ENCODE measurements around the gene AACS. TPM values are rescaled to one million over a fixed set of nuclear protein-coding genes. Genes with fewer than 3 reads are reported as not detected.

The AACS gene
- total and polyA plus RNA-seq, 2 of the 8 experiments (the other 6 are each of a cell fraction or from before 2014, with no cell fraction given), result 51.9 to 52.4 TPM

DNA sequence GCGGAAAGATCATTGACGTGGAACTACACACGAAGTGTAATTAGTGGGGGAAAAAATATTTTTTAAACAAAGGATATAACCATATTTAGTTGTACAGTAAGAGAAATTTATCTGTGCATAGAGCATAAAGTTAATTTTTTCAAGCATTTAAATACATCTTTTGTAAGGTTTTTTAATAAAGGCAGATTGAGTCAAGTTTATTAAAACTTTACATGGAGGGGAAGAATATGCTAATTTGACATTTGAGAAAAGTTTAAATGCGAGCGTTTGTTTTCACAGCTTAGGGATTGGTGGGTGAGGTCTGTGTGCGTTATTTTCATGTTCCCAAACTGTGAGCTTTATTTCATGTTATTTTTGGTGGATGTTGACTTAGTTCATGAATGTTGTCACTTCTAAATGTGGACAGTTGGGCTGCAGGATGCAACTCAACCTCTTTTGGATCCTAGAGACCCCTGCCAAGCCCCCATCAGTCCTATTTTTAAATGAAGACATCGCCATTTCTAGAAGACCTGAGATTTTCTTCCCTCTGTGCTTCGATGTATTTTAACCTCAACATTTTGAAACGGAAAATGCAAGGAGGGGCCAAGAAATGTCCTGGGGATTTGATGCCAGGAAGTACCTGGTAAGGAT lies 39.5 kb upstream of the AACS start:
- no peak overlapping the region for H3K4ac ChIP-seq (replicated peaks; ENCODE audit: insufficient read length, low read depth, low read length)
- no peaks in the 10 kb centered on the region for H3K4me1 ChIP-seq (replicated peaks in 1 of 4; ENCODE audit: control insufficient read depth in 3 of 4, insufficient read depth in 4 of 4, low read length in 3 of 4)
- POLR2A ChIA-PET (ENCODE audit: partially characterized antibody), result no interaction called here
- TF ChIP-seq HDAC6 (IDR thresholded peaks at IDR 0.05; ENCODE audit: low read depth, low read length) (no peak), CBX5 (IDR thresholded peaks at IDR 0.05; ENCODE audit: low read depth, low read length) (no peak), BCL11A (IDR thresholded peaks at IDR 0.05; ENCODE audit: low read depth in 2 of 2, low read length in 2 of 2) (no peak), SP4 (IDR thresholded peaks at IDR 0.05; ENCODE audit: low read length) (no peak), EZH2 (IDR thresholded peaks at IDR 0.05; ENCODE audit: low read depth, low read length, severe bottlenecking) (no peak), SIN3A (conservative IDR thresholded peaks at IDR 0.05 in 1 of 2, IDR thresholded peaks at IDR 0.05 in 1 of 2; ENCODE audit: low read depth in 1 of 2, low read length in 2 of 2) (no peak), KDM4A (IDR thresholded peaks at IDR 0.05; ENCODE audit: low read depth, low read length, severe bottlenecking) (no peak), CEBPB (IDR thresholded peaks at IDR 0.05; ENCODE audit: low read depth, low read length) (no peak), ASH2L (IDR thresholded peaks at IDR 0.05; ENCODE audit: low read length) (no peak)
- TF ChIP-seq, protein P1, sequence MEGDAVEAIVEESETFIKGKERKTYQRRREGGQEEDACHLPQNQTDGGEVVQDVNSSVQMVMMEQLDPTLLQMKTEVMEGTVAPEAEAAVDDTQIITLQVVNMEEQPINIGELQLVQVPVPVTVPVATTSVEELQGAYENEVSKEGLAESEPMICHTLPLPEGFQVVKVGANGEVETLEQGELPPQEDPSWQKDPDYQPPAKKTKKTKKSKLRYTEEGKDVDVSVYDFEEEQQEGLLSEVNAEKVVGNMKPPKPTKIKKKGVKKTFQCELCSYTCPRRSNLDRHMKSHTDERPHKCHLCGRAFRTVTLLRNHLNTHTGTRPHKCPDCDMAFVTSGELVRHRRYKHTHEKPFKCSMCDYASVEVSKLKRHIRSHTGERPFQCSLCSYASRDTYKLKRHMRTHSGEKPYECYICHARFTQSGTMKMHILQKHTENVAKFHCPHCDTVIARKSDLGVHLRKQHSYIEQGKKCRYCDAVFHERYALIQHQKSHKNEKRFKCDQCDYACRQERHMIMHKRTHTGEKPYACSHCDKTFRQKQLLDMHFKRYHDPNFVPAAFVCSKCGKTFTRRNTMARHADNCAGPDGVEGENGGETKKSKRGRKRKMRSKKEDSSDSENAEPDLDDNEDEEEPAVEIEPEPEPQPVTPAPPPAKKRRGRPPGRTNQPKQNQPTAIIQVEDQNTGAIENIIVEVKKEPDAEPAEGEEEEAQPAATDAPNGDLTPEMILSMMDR (IDR thresholded peaks at IDR 0.05; ENCODE audit: control extremely low read depth in 1 of 3, insufficient read depth in 1 of 3, low read depth in 1 of 3, low read length in 3 of 3), result no peak
- TF ChIP-seq, protein P2, sequence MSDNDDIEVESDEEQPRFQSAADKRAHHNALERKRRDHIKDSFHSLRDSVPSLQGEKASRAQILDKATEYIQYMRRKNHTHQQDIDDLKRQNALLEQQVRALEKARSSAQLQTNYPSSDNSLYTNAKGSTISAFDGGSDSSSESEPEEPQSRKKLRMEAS (IDR thresholded peaks at IDR 0.05), result no peak

More for the DNA sequence above, 39.5 kb upstream of the AACS start:
- Histone ChIP-seq H2BK15ac (ENCODE audit: low read length) (no peak overlapping the region), H3K23me2 (ENCODE audit: low read depth, low read length) (no peaks in the 10 kb centered on the region), H3K9ac (replicated peaks in 1 of 4; ENCODE audit: extremely low read depth in 1 of 4, low read depth in 3 of 4, low read length in 3 of 4) (no peak overlapping the region), H3K27ac (ENCODE audit: low read depth, low read length) (no peak overlapping the region), H3K79me2 (ENCODE audit: control insufficient read depth in 1 of 2, insufficient read depth in 2 of 2, low read length in 2 of 2) (no peaks in the 10 kb centered on the region), H3K56ac (replicated peaks; ENCODE audit: insufficient read length, low read depth, low read length) (no peak overlapping the region), H3K4me3 (ENCODE audit: extremely low read depth in 1 of 4, insufficient read depth in 2 of 4, low read depth in 3 of 4, low read length in 4 of 4) (no peak overlapping the region), H3K9me3 (ENCODE audit: insufficient read depth in 2 of 2, low read depth in 1 of 2, low read length in 1 of 2) (no peaks in the 10 kb centered on the region), H3K4me2 (ENCODE audit: insufficient read depth in 1 of 2, low read depth in 2 of 2, low read length in 2 of 2) (no peak overlapping the region), H4K5ac (ENCODE audit: insufficient read length, low read depth, low read length) (no peak overlapping the region), H2BK5ac (ENCODE audit: low read depth, low read length) (no peak overlapping the region), H2AK5ac (ENCODE audit: low read depth, low read length) (no peak overlapping the region), H3K14ac (ENCODE audit: insufficient read length) (no peak overlapping the region), H4K91ac (replicated peaks; ENCODE audit: insufficient read length, low read length) (no peak overlapping the region), H2AFZ (ENCODE audit: low read length) (no peak overlapping the region), H3K36me3 (ENCODE audit: control insufficient read depth in 2 of 4, insufficient read depth in 4 of 4, low read length in 3 of 4) (peaks cover 0 to 15% (median 6%) of the 10 kb centered on the region in 4 experiments; a peak in 4 of 8 replicates), H3K23ac (ENCODE audit: insufficient read length) (no peak overlapping the region), H2BK12ac (ENCODE audit: low read depth, low read length) (no peak overlapping the region), H2BK20ac (ENCODE audit: low read length) (no peak overlapping the region), H3K18ac (ENCODE audit: extremely low read depth, low read length) (no peak overlapping the region), H4K20me1 (replicated peaks in 1 of 2; ENCODE audit: control insufficient read depth in 1 of 2, insufficient read depth in 2 of 2, low read length in 2 of 2) (peaks cover 0 to 4% of the 10 kb centered on the region in 2 experiments), H3K79me1 (ENCODE audit: low read depth, low read length) (no peaks in the 10 kb centered on the region), H2BK120ac (replicated peaks; ENCODE audit: low read depth, low read length) (no peak overlapping the region), H3K27me3 (replicated peaks in 1 of 4; ENCODE audit: control insufficient read depth in 3 of 4, extremely low read depth in 1 of 4, insufficient read depth in 3 of 4, low read length in 3 of 4) (no peaks in the 10 kb centered on the region), H4K8ac (ENCODE audit: extremely low read depth, insufficient read depth, low read length) (no peak overlapping the region)
- CTCF ChIA-PET (ENCODE audit: partially characterized antibody), result interaction anchor here (0.6 to 1.3 kb wide), 3 partner anchors 9 to 1291 kb away, joined by 3 to 4 read pairs (median 3); no protein-coding TSS in a partner anchor
- no peak for DNase-seq (ENCODE audit: low read depth in 1 of 2, low spot score in 2 of 2)
- 93% methylated on average over 9 of the region's 9 CpGs; no CpG with 5 or more reads in 1 of the 2 experiments for WGBS, 2 experiments (ENCODE audit: extremely low coverage in 1 of 2, insufficient coverage in 1 of 2, insufficient read length in 1 of 2, insufficient replicate concordance in 2 of 2, low coverage in 1 of 2, low lambda C conversion rate in 2 of 2, missing lambda C conversion rate in 1 of 2)
- FAIRE-seq, result no peak

Measured in H1 (cell line).